Fibroblast of skin of back (primary cell): Measurements from ENCODE around the gene RERE.
A peak's percentile ranks its signal among the peaks of the same experiment; 100 is the strongest.
"Not testable (repeated sequence)": the region's sequence is repeated elsewhere in the genome, so short reads cannot be mapped to it uniquely, and the experiment has no call there.

Source experiments
- DNase-seq: peaks from one replicate; pipeline ENCODE4 v3.0.0-alpha.2; 2013

The RERE gene

GRCh38 chr1:8598783-8599182 is 218.7 kb downstream of the RERE start:
- DNase-seq, result no peak

DNA sequence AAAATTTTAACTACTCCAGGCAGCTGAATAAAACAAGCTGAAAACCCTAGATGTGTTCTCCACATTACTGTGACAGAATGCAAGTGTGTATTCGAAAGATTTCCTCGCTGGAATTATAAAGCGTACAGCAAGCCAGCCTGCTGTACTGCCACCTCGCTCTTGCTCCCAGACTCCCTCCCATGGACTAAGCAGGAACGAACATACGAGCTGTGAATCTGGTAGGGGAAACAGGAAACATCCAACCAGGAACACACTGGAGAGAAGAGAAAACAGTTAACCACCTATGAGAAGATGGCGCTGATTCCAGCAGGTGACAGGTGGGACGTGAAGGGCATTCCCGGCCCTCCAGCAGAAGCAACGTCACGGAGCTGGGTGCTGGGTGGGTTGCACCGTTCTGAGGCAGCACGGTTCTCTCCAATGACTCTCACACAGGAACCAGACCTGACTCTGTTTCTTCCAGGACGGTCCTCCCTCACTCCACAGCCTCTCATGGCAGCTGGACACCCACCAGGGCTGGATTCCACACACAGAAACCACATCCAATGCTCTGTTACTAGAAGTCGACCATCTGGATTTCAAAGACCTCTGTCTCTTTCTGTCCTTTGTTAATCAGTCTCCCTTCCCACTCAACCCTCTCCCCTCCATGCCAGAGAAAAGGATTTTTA is 219.2 kb downstream of the RERE start:
- DNase-seq, result peak; percentile 73

DNA sequence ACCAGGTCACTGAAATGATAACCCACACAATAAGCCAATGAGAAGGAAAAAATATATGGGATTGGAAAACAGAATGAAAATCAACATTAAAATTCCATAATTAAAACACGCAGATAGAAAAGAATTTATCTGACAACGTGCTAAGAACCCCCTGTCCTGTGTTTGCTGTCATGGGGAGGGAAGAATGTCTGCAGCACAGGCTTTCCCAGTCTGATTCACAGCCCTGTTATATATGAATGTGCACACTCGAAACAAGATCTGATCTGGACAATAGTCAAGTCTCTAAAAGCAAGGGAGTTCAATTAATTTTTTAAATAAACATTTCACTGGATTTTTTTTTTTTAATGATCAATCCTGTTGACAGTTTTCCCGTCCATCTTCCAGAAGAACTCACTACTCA is 220.0 kb downstream of the RERE start:
- peak; percentile 67 for DNase-seq

DNA sequence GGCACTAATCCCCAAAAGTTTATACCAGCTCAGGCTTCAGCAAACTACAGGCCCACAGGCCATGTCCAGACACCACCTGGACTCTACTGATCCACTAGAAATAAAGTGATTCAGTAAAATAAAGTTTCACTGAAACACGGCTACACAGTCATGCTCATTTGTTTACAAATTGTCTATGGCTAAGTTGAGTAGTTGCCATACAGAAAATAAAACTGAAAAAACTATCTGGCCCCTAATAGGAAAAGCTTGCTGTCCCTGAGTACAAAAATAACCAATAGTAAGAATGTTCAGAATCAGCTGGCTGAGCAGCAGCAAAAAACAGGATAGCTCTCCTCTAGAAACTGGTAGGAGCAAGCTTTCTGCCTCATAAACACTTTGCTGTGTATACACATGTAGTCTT is 221.5 kb downstream of the RERE start:
- DNase-seq, result no peak

GRCh38 chr1:8595332-8595731 is 222.1 kb downstream of the RERE start:
- no peak for DNase-seq

DNA sequence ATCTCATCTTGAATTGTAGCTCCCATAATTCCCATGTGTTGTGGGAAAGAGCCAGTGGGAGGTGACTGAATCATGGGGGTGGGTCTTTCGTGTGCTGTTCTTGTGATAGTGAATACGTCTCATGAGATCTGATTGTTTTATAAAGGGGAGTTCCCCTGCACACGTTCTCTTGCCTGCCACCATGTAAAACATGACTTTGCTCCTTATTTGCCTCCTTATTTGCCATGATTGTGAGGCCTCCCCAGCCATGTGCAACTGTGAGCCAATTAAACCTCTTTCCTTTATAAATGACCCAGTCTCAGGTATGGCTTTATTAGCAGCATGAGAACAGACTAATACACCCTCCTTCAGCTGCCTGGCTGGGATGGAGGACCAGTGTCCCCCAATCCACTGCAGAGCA is 224.1 kb downstream of the RERE start:
- DNase-seq, result not testable (repeated sequence)

- no peak for DNase-seq
Measured at GRCh38 chr1:8591569-8591968, 225.9 kb downstream of the RERE start.

GRCh38 chr1:8590721-8591351 is 226.6 kb downstream of the RERE start:
- DNase-seq, result no peak

DNA sequence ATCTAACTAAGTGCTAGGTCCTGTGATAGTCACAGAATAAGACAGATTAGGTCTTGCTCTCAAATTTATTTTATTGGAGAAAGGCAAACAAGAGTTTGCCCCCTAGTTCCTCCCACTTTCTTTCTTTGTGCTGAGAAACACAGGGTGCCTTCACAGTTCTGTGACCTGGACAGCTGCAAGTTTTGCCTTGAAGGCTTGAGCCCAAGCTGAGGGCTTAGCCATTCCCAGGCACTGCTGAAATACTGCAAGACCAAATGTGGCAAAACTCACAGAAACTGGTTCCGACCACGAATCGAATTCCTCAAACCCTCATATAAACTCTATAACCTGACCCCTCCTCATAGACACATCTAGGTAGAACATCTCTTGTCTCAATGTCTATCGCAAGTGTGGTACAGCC is 227.9 kb downstream of the RERE start:
- no peak for DNase-seq

GRCh38 chr1:8587784-8588183 is 229.7 kb downstream of the RERE start:
- DNase-seq, result no peak

GRCh38 chr1:8586438-8586837 is 231.0 kb downstream of the RERE start:
- DNase-seq, result no peak

- DNase-seq, result peak; percentile 45
Measured at GRCh38 chr1:8584316-8584715, 233.1 kb downstream of the RERE start.

- no peak for DNase-seq
Measured at GRCh38 chr1:8583031-8583430, 234.4 kb downstream of the RERE start.

DNA sequence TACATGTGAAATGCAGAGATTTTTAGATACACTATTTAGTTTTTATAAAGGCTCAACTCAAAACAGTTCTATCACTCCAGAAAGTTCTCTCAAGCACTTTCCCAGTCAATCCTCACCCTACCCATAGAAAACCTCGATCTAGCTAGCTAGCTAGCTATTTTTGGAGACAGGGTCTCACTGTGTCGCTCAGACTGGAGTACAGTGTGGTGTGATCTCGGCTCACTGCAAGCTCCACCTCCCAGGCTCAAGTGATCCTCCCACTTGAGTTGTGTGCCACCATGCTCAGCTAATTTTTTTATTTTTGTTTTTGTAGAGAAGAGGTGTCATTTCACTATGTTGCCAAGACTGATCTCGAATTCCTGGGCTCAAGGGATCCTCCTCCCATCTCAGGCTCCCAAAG is 236.9 kb downstream of the RERE start:
- DNase-seq, result no peak

DNA sequence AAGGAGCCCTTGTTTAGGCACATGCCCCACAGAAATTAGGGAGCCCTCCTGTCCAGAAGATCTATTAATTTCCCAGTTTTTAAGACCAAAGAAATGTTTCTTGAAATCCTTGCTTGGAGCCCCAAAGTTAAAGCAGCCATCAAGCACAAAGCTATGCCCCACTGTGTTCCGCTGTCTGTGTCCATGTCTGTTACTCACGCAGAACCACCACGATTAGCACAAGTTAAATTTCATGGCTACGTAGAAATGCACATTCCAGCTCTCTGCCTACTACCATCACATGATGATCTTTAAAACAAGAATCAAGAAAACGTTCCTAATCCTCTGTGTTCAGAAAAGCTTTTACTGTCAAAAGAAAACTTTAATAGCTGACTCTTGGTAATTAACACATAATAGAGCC is 238.5 kb downstream of the RERE start:
- no peak for DNase-seq

DNA sequence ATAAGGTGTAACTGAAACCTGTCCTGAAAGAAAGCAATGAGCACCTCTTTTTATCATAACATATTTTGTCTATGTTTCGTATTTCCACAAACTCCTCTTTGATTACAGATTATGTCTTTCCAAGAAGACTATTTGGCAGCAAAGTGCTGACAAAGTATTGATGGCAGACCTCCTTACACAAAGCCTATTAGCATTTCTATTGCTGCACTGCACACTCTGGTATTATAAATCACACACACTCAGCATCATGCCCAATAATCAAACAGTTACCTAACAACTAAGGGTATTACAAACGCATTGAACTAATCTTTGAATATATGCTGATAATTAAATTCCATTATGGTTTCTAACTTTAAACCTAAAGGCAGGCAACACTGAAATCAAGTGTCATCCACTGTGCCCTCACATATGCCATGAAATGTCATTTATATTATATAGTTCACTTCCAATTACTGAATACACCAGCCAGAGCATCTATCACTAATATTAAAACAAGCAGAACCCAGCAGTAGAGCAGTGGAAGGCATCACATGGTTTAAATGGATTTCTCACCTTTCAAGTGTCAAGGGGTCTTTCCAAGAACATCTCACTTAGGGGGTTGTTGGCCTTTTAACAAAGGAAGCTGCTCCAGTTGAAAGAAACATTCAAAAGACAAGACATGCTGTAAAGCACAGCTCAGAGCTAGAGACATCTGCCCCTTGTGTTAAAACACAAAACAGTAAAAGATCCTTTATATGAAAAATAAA is 239.1 kb downstream of the RERE start:
- DNase-seq, result no peak

- DNase-seq, result no peak
Measured at GRCh38 chr1:8574985-8575384, 242.5 kb downstream of the RERE start.

- DNase-seq, result no peak
Measured at GRCh38 chr1:8572106-8572505, 245.3 kb downstream of the RERE start.

- peak; percentile 39 for DNase-seq
Measured at GRCh38 chr1:8571200-8571984, 246.0 kb downstream of the RERE start.

DNA sequence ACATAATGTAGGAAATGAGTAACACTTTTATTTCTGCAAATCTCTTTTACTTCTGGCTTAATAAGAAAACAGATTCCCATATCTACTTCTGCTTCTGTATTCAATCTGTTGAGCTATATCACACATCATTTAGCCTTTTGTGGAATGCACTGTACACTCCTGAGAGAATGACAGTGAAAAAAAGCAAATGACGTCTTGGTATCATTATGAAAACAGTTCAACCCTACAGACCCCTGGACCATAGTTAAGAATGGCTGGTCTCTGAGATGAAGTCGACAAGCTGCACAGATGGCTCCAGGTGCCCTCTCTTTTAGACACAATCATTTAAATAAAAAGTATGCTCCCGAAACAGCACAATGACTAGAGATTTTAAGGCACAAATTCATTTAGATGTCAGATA is 247.0 kb downstream of the RERE start:
- peak; percentile 25 for DNase-seq

DNA sequence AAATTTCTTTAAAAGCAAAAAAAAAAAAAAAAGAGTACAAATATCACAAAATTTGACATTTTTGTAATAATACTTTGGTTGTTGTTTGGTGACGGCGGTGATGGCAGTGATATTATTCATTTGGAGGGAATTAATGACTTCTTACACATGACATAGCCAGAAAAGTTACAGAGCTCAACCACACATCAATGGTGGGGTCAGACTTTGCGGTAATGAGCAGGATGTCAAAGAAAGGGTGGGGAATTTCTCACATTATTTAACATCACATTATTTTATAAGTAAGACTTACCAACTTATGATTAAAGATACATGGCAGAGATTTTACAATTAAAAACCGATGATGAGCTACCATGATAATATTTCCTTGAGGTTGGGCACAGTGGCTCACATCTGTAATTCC is 248.2 kb downstream of the RERE start:
- DNase-seq, result no peak

DNA sequence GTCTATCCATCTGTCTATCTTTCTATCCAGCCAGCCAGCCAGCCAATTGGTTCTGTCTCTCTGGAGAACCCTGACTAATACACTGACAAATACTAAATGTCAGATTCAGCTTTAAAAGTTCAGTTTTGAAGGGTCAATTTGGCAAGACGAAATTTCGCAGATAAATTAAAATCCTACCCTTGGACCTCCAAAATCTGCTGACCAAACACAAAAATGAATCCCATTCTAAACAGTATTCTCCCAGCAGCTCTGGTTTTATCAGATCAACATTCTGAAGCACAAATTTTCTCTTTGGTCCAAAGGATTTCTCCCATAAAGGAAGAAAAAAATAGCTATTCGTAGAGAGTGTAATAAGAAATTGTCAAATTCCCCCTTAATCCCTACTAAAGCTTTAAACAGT is 248.6 kb downstream of the RERE start:
- DNase-seq, result no peak

GRCh38 chr1:8567146-8567545 is 250.3 kb downstream of the RERE start:
- DNase-seq, result no peak
